GM23338 (cell line): ENCODE measurements around the gene ARID4A. TPM values are rescaled to one million over a fixed set of nuclear protein-coding genes. Genes with fewer than 3 reads are reported as not detected.

Source experiments
- ATAC-seq: fragments of 200-7000 bp; cut with Tn5 transposase; 3 replicates; pipeline ENCODE4 v1.9.1; 2020
- DNase-seq: peaks from one replicate; pipeline ENCODE4 v3.0.0-alpha.2; 2015; ENCODE audit warnings: low spot score
- H2AFZ ChIP-seq: fragments of 200-600 bp; sonication (generic); 2 replicates; pipeline ENCODE4 v1.8.0; 2016; ENCODE audit warnings: antibody characterized with exemption, mild to moderate bottlenecking, moderate library complexity
- H3F3A ChIP-seq: fragments of 200-600 bp; sonication (generic); replicated peaks from 2 replicates; pipeline ENCODE4 v1.8.0; 2017; ENCODE audit warnings: antibody characterized with exemption, mixed run types, low read depth
- H3K27ac ChIP-seq: fragments of 200-600 bp; sonication (generic); 2 replicates; pipeline ENCODE4 v1.6.1; 2016; ENCODE audit warnings: low read depth
- H3K27me3 ChIP-seq: fragments of 200-600 bp; sonication (generic); 2 replicates; pipeline ENCODE4 v1.8.0; 2016; ENCODE audit warnings: mild to moderate bottlenecking, mixed run types, moderate library complexity; ENCODE audit not compliant: insufficient read depth
- H3K36me3 ChIP-seq: fragments of 200-600 bp; sonication (generic); 2 replicates; pipeline ENCODE4 v1.8.0; 2016; ENCODE audit warnings: mild to moderate bottlenecking; ENCODE audit not compliant: insufficient read depth
- H3K4me1 ChIP-seq: fragments of 200-600 bp; sonication (generic); 2 replicates; pipeline ENCODE4 v1.8.0; 2016; ENCODE audit warnings: mild to moderate bottlenecking, moderate library complexity; ENCODE audit not compliant: insufficient read depth
- H3K4me2 ChIP-seq: fragments of 200-600 bp; sonication (generic); 2 replicates; pipeline ENCODE4 v1.7.1; 2017; ENCODE audit warnings: mixed run types
- H3K4me3 ChIP-seq: fragments of 200-600 bp; sonication (generic); 2 replicates; pipeline ENCODE4 v1.6.1; 2016; ENCODE audit warnings: mixed run types
- H3K79me2 ChIP-seq: fragments of 200-600 bp; sonication (generic); replicated peaks from 2 replicates; pipeline ENCODE4 v1.8.0; 2017; ENCODE audit warnings: mild to moderate bottlenecking; ENCODE audit not compliant: insufficient read depth
- H3K9me2 ChIP-seq: fragments of 200-600 bp; sonication (generic); 2 replicates; pipeline ENCODE4 v1.8.0; 2017; ENCODE audit not compliant: insufficient read depth
- H4K20me1 ChIP-seq: fragments of 200-600 bp; sonication (generic); replicated peaks from 2 replicates; pipeline ENCODE4 v1.8.0; 2017; ENCODE audit warnings: mild to moderate bottlenecking; ENCODE audit not compliant: insufficient read depth
- H3K27ac Mint-ChIP-seq: 2 replicates; pipeline ENCODE4 v1.8.0; 2020; ENCODE audit warnings: inconsistent platforms, mild to moderate bottlenecking, moderate library complexity, mixed read lengths
- H3K27me3 Mint-ChIP-seq: 3 replicates; pipeline ENCODE4 v1.8.0; 2022; ENCODE audit warnings: low read depth, mild to moderate bottlenecking, moderate library complexity, mixed read lengths, inconsistent platforms; ENCODE audit not compliant: insufficient read depth, poor library complexity
- H3K36me3 Mint-ChIP-seq: 3 replicates; pipeline ENCODE4 v1.8.0; 2021; ENCODE audit warnings: low read depth, mild to moderate bottlenecking, inconsistent platforms, moderate library complexity, mixed read lengths
- H3K4me1 Mint-ChIP-seq: 3 replicates; pipeline ENCODE4 v1.8.0; 2020; ENCODE audit warnings: mild to moderate bottlenecking, inconsistent platforms, mixed read lengths
- H3K4me3 Mint-ChIP-seq: 3 replicates; pipeline ENCODE4 v1.8.0; 2021; ENCODE audit warnings: moderate library complexity, mild to moderate bottlenecking, inconsistent platforms, mixed read lengths
- H3K9me3 Mint-ChIP-seq: 3 replicates; pipeline ENCODE4 v1.8.0; 2020; ENCODE audit warnings: moderate library complexity, mild to moderate bottlenecking, inconsistent platforms, mixed read lengths
- CREB1 ChIP-seq: fragments of 250-450 bp; sonication (Bioruptor Pico); IDR thresholded peaks from 2 replicates; pipeline ENCODE4 v1.5.0; 2020; ENCODE audit warnings: low read depth, mild to moderate bottlenecking, moderate library complexity
- CTCF ChIP-seq, 2 experiments: fragments of 200-600 bp in 1 of 2; sonication (generic) in 1 of 2; conservative IDR thresholded peaks; 2 replicates each; pipeline versions ENCODE4 v1.5.1 to v1.6.1; 2016 to 2017; ENCODE audit warnings: antibody characterized with exemption in 2 of 2, low read depth in 2 of 2, mild to moderate bottlenecking in 2 of 2, moderate library complexity in 1 of 2
- ETS1 ChIP-seq: IDR thresholded peaks from 2 replicates; pipeline ENCODE4 v1.6.1; 2016; ENCODE audit warnings: antibody characterized with exemption
- EZH2 ChIP-seq: fragments of 200-600 bp; sonication (generic); IDR thresholded peaks from one replicate; pipeline ENCODE4 v1.8.0; 2017; ENCODE audit warnings: antibody characterized with exemption, mild to moderate bottlenecking, low read depth; ENCODE audit not compliant: unreplicated experiment
- EZH2phosphoT487 ChIP-seq: fragments of 200-600 bp; sonication (generic); IDR thresholded peaks from one replicate; pipeline ENCODE4 v1.8.1; 2018; ENCODE audit warnings: antibody characterized with exemption; ENCODE audit not compliant: unreplicated experiment
- JUNB ChIP-seq: IDR thresholded peaks from one replicate; pipeline ENCODE4 v1.6.1; 2016; ENCODE audit warnings: antibody characterized with exemption; ENCODE audit not compliant: unreplicated experiment
- NANOG ChIP-seq: IDR thresholded peaks from 2 replicates; pipeline ENCODE4 v1.6.1; 2016; ENCODE audit warnings: antibody characterized with exemption, borderline replicate concordance
- POLR2AphosphoS5 ChIP-seq: IDR thresholded peaks from 2 replicates; pipeline ENCODE4 v1.6.1; 2016; ENCODE audit warnings: antibody characterized with exemption, low read depth
- REST ChIP-seq: IDR thresholded peaks from one replicate; pipeline ENCODE4 v1.6.1; 2018; ENCODE audit warnings: antibody characterized with exemption; ENCODE audit not compliant: unreplicated experiment
- STAT1 ChIP-seq: IDR thresholded peaks from one replicate; pipeline ENCODE4 v1.6.1; 2016; ENCODE audit warnings: antibody characterized with exemption; ENCODE audit not compliant: unreplicated experiment
- ZNF114 ChIP-seq: fragments of 250-450 bp; sonication (Bioruptor Pico); IDR thresholded peaks from 2 replicates; pipeline ENCODE4 v1.5.0; 2020; ENCODE audit warnings: mild to moderate bottlenecking, moderate library complexity
- ZNF331 ChIP-seq: fragments of 250-450 bp; sonication (Bioruptor Pico); IDR thresholded peaks from 2 replicates; pipeline ENCODE4 v1.5.0; 2020; ENCODE audit warnings: low read depth, mild to moderate bottlenecking, moderate library complexity
- ZNF462 ChIP-seq: fragments of 250-450 bp; sonication (Bioruptor Pico); IDR thresholded peaks from 2 replicates; pipeline ENCODE4 v1.5.0; 2020; ENCODE audit warnings: mild to moderate bottlenecking, moderate library complexity
- polyA plus RNA-seq: library from polyadenylated mRNA; unstranded; fragments of >200 nt; fragmentation: Nextera tagmentation; extraction: Ambion mirVana; gene quantifications from 2 replicates; pipeline ENCODE4 v1.2.1, GENCODE V29; 2016
- total RNA-seq: library from RNA; depleted of rRNA; stranded (reverse); fragments of >200 nt; shearing (Covaris generic); gene quantifications from 2 replicates; pipeline ENCODE4 v1.2.3, GENCODE V29; 2014

Gene ARID4A
- total and polyA plus RNA-seq, 2 experiments from 2014 or later, result 9.1 to 25.4 TPM

- H3K27ac Mint-ChIP-seq, result no peak overlapping the region
- H3K4me1 Mint-ChIP-seq, result no peaks in the 10 kb centered on the region
- DNase-seq (no peak), ATAC-seq (no peak)
- Histone ChIP-seq H4K20me1 (peaks cover 21% of the 10 kb centered on the region), H3K79me2 (peaks cover 24% of the 10 kb centered on the region), H2AFZ (no peak overlapping the region), H3F3A (peaks cover 22% of the 10 kb centered on the region), H3K27me3 (no peaks in the 10 kb centered on the region), H3K27ac (no peak overlapping the region), H3K4me1 (no peaks in the 10 kb centered on the region), H3K4me3 (no peak overlapping the region), H3K36me3 (peaks cover 58% of the 10 kb centered on the region), H3K9me2 (no peaks in the 10 kb centered on the region), H3K4me2 (no peak overlapping the region)
- H3K9me3 Mint-ChIP-seq, result no peaks in the 10 kb centered on the region
- H3K27me3 Mint-ChIP-seq, result peaks cover 3% of the 10 kb centered on the region
- H3K36me3 Mint-ChIP-seq, result peaks cover 85% of the 10 kb centered on the region
- no peak overlapping the region for H3K4me3 Mint-ChIP-seq
- TF ChIP-seq NANOG (no peak), CTCF (conservative IDR thresholded peaks at IDR 0.05; ENCODE audit: low read depth in 2 of 2) (no peak), ZNF114 (CRISPR knock-in tag) (no peak), STAT1 (no peak), CREB1 (CRISPR knock-in tag) (no peak), EZH2phosphoT487 (no peak), EZH2 (no peak), ZNF462 (no peak), JUNB (no peak), ZNF331 (CRISPR knock-in tag) (no peak), POLR2AphosphoS5 (no peak), ETS1 (no peak), REST (no peak)
These were observed 27.7 kb upstream of the ARID4A start for GRCh38 chr14:58270628-58271027.
